GM21390 (cell line): ENCODE results near the gene SEPTIN5.

Experiments used
- ATAC-seq: cut with Tn5 transposase; IDR thresholded peaks from one replicate; pipeline ENCODE4 v1.9.1; 2021; ENCODE audit not compliant: unreplicated experiment

Gene SEPTIN5

GRCh38 chr22:19732403-19733113, 18.3 kb downstream of the SEPTIN5 start:
- no peak for ATAC-seq

GRCh38 chr22:19733755-19734154, 19.5 kb downstream of the SEPTIN5 start:
- no peak for ATAC-seq

GRCh38 chr22:19734163-19734562, 19.9 kb downstream of the SEPTIN5 start:
- ATAC-seq = no peak

- ATAC-seq = no peak
Observed at GRCh38 chr22:19734837-19735382, 20.6 kb downstream of the SEPTIN5 start.

GRCh38 chr22:19735665-19736510, 21.6 kb downstream of the SEPTIN5 start:
- no peak for ATAC-seq

- no peak for ATAC-seq
Observed at GRCh38 chr22:19737846-19738663, 23.8 kb downstream of the SEPTIN5 start.

GRCh38 chr22:19738664-19739447, 24.6 kb downstream of the SEPTIN5 start:
- no peak for ATAC-seq

- no peak for ATAC-seq
Observed at GRCh38 chr22:19739448-19739895, 25.2 kb downstream of the SEPTIN5 start.

GRCh38 chr22:19739911-19740449, 25.7 kb downstream of the SEPTIN5 start:
- no peak for ATAC-seq

- ATAC-seq = no peak
Observed at GRCh38 chr22:19740586-19740985, 26.3 kb downstream of the SEPTIN5 start.

- ATAC-seq = no peak
Observed at GRCh38 chr22:19741053-19741452, 26.8 kb downstream of the SEPTIN5 start.

GRCh38 chr22:19742160-19743066, 28.1 kb downstream of the SEPTIN5 start:
- ATAC-seq = no peak

- ATAC-seq = no peak
Observed at GRCh38 chr22:19743081-19743480, 28.8 kb downstream of the SEPTIN5 start.

GRCh38 chr22:19743651-19744050, 29.3 kb downstream of the SEPTIN5 start:
- ATAC-seq = no peak

- no peak for ATAC-seq
Observed at GRCh38 chr22:19744350-19745006, 30.2 kb downstream of the SEPTIN5 start.

GRCh38 chr22:19745155-19746101, 31.1 kb downstream of the SEPTIN5 start:
- ATAC-seq = no peak

GRCh38 chr22:19746726-19747125, 32.4 kb downstream of the SEPTIN5 start:
- no peak for ATAC-seq
